Parathyroid adenoma (tissue), 2 donors: ENCODE data around the gene MAD1L1.

Source experiments
- H2AFZ ChIP-seq: fragments of 300-600 bp; sonication (generic); one replicate; pipeline ENCODE4 v1.7.0; 2017; ENCODE audit warnings: antibody characterized with exemption, mild to moderate bottlenecking
- H3K27ac ChIP-seq: fragments of 300-600 bp; sonication (generic); one replicate; pipeline ENCODE4 v1.7.0; 2017
- H3K27me3 ChIP-seq: fragments of 300-600 bp; sonication (generic); one replicate; pipeline ENCODE4 v1.7.0; 2017; ENCODE audit warnings: low read length; ENCODE audit not compliant: control insufficient read depth, insufficient read depth
- H3K36me3 ChIP-seq: fragments of 300-600 bp; sonication (generic); one replicate; pipeline ENCODE4 v1.7.0; 2017; ENCODE audit warnings: low read length; ENCODE audit not compliant: control insufficient read depth, insufficient read depth
- H3K4me1 ChIP-seq: fragments of 300-600 bp; sonication (generic); one replicate; pipeline ENCODE4 v1.7.0; 2017; ENCODE audit warnings: control low read depth
- H3K4me2 ChIP-seq: fragments of 300-600 bp; sonication (generic); one replicate; pipeline ENCODE4 v1.7.0; 2017; ENCODE audit warnings: low read length
- H3K4me3 ChIP-seq: fragments of 300-600 bp; sonication (generic); one replicate; pipeline ENCODE4 v1.7.0; 2017; ENCODE audit warnings: low read depth, low read length
- H3K79me2 ChIP-seq: fragments of 300-600 bp; sonication (generic); one replicate; pipeline ENCODE4 v1.7.0; 2017; ENCODE audit warnings: control low read depth
- H3K9ac ChIP-seq: fragments of 300-600 bp; sonication (generic); one replicate; pipeline ENCODE4 v1.7.0; 2017; ENCODE audit warnings: mild to moderate bottlenecking
- H3K9me3 ChIP-seq: fragments of 300-600 bp; sonication (generic); one replicate; pipeline ENCODE4 v1.7.0; 2017; ENCODE audit warnings: low read length; ENCODE audit not compliant: control insufficient read depth
- CTCF ChIP-seq: fragments of 300-600 bp; sonication (generic); IDR thresholded peaks from one replicate; pipeline ENCODE4 v1.7.0; 2017; ENCODE audit warnings: antibody characterized with exemption, mild to moderate bottlenecking
- donor health status: primary hyperparathyroidism.

MAD1L1 gene

GRCh38 chr7:1885465-1886226 is 347.1 kb downstream of the MAD1L1 start:
- H3K36me3 ChIP-seq: no peaks in the 10 kb centered on the region
- no peaks in the 10 kb centered on the region for H3K4me1 ChIP-seq
- no peaks in the 10 kb centered on the region for H3K27me3 ChIP-seq
- no peak for TF ChIP-seq CTCF
- no peak overlapping the region for H2AFZ ChIP-seq
- H3K4me3 ChIP-seq: no peak overlapping the region
- H3K9ac ChIP-seq: no peak overlapping the region
- H3K4me2 ChIP-seq: no peak overlapping the region
- H3K27ac ChIP-seq: no peak overlapping the region
- no peaks in the 10 kb centered on the region for H3K79me2 ChIP-seq
- no peaks in the 10 kb centered on the region for H3K9me3 ChIP-seq

GRCh38 chr7:1884583-1885350 is 348.0 kb downstream of the MAD1L1 start:
- H3K36me3 ChIP-seq: no peaks in the 10 kb centered on the region
- H3K79me2 ChIP-seq: no peaks in the 10 kb centered on the region
- no peak for TF ChIP-seq CTCF
- H3K4me3 ChIP-seq: no peak overlapping the region
- H3K9ac ChIP-seq: no peak overlapping the region
- no peak overlapping the region for H2AFZ ChIP-seq
- no peak overlapping the region for H3K4me2 ChIP-seq
- H3K4me1 ChIP-seq: no peaks in the 10 kb centered on the region
- H3K27ac ChIP-seq: no peak overlapping the region
- H3K9me3 ChIP-seq: no peaks in the 10 kb centered on the region
- no peaks in the 10 kb centered on the region for H3K27me3 ChIP-seq

GRCh38 chr7:1883834-1884582 is 348.7 kb downstream of the MAD1L1 start:
- TF ChIP-seq CTCF: no peak
- Histone ChIP-seq H3K27me3 (no peaks in the 10 kb centered on the region), H3K27ac (no peak overlapping the region), H3K4me3 (no peak overlapping the region), H3K36me3 (no peaks in the 10 kb centered on the region), H3K9me3 (no peaks in the 10 kb centered on the region), H3K4me1 (no peaks in the 10 kb centered on the region), H3K79me2 (no peaks in the 10 kb centered on the region), H2AFZ (no peak overlapping the region), H3K4me2 (no peak overlapping the region), H3K9ac (no peak overlapping the region)

- Histone ChIP-seq H3K9me3 (no peaks in the 10 kb centered on the region), H3K9ac (no peak overlapping the region), H3K4me3 (no peak overlapping the region), H3K4me1 (no peaks in the 10 kb centered on the region), H3K4me2 (no peak overlapping the region), H3K27ac (no peak overlapping the region), H2AFZ (no peak overlapping the region), H3K79me2 (no peaks in the 10 kb centered on the region), H3K36me3 (no peaks in the 10 kb centered on the region), H3K27me3 (no peaks in the 10 kb centered on the region)
- TF ChIP-seq CTCF: no peak
Measured at GRCh38 chr7:1883031-1883761, 349.5 kb downstream of the MAD1L1 start.
